MM.1S (cell line): ENCODE measurements around the gene MAP2.

Experiments
- EZH2 ChIP-seq: fragments of 300-600 bp; sonication (generic); optimal IDR thresholded peaks from 2 replicates; pipeline ENCODE3; 2017; ENCODE audit warnings: low read depth, mild to moderate bottlenecking, antibody characterized with exemption, low read length, mixed read lengths
- EZH2phosphoT487 ChIP-seq: fragments of 300-600 bp; sonication (generic); IDR thresholded peaks from 2 replicates; pipeline ENCODE4 v1.6.1; 2018; ENCODE audit warnings: antibody characterized with exemption, low read length
- TF ChIP-seq, protein P1 (sequence below): fragments of 300-600 bp; sonication (generic); IDR thresholded peaks from 2 replicates; pipeline ENCODE4 v1.5.1; 2016; ENCODE audit warnings: antibody characterized with exemption, low read length, mixed read lengths

DNA sequence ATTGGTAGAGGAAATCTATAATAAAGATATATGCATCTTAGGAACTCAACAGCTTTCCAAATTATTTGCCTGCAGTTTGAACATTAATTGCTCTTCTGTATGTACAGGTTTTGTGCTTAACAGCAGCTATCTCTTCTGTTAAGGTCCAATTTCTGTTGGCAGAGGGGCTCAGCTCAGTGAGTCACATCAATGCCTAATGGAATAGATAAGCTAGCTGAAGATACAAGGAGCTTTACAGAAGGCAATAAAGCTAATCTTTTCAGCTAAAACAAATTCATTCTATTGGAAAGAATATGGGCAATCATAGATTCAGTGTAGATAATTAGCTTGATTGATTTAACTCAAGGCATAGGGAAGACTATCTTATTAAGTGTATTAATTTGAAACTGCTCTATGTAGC, 289.4 kb downstream of the MAP2 start:
- TF ChIP-seq, protein P1, sequence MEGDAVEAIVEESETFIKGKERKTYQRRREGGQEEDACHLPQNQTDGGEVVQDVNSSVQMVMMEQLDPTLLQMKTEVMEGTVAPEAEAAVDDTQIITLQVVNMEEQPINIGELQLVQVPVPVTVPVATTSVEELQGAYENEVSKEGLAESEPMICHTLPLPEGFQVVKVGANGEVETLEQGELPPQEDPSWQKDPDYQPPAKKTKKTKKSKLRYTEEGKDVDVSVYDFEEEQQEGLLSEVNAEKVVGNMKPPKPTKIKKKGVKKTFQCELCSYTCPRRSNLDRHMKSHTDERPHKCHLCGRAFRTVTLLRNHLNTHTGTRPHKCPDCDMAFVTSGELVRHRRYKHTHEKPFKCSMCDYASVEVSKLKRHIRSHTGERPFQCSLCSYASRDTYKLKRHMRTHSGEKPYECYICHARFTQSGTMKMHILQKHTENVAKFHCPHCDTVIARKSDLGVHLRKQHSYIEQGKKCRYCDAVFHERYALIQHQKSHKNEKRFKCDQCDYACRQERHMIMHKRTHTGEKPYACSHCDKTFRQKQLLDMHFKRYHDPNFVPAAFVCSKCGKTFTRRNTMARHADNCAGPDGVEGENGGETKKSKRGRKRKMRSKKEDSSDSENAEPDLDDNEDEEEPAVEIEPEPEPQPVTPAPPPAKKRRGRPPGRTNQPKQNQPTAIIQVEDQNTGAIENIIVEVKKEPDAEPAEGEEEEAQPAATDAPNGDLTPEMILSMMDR = no peak
- TF ChIP-seq EZH2 = no peak
- no peak for TF ChIP-seq EZH2phosphoT487
